ENCODE measurements around the gene CERS2.

Gene CERS2, protein sequence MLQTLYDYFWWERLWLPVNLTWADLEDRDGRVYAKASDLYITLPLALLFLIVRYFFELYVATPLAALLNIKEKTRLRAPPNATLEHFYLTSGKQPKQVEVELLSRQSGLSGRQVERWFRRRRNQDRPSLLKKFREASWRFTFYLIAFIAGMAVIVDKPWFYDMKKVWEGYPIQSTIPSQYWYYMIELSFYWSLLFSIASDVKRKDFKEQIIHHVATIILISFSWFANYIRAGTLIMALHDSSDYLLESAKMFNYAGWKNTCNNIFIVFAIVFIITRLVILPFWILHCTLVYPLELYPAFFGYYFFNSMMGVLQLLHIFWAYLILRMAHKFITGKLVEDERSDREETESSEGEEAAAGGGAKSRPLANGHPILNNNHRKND

DNA sequence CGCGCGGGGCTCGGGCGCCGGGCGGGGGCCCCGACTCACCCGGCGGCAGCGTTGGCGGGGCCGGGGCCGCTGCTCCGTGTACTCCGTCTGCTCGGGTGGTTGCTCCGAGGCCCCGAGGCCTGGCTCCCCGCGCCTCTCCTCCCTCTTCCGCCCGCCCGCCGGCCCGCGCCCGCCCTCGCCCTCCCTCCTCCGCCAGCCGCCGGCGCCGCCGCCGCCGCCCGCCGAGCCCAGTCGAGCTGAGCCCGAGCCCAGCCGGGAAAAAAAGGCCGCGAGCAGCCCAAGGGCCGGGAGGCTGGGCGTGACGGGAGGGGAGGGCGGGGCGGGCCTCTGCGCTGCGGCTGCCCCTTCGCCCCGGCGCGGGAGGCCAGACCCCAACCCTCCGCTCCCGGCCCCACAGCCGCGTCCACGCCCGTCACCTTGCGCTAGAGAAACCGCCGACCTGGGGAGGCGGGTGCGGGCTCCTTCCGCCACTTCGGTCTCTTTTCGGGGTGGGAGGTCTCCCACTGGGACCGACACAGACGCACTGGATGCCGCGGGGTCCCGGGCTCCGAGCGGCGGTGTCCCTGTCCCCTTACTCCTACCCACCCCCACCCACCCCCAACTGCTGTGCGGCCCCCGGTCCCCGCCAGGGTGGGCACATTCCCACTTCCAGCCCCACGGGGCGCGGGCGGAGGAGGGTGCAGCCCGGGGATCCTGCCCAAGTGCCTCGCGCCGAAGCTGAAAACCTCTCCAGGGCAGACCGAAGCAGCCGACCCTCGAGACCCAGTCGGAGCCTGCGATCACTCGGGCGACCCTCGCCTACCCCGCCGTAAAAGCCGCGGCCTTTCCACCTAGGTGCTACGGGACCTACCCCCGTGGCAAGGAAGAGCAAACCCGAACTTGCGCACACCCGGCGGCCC lies at the start of gene CERS2:
Gene CERS2 (minus strand): TSS at position 256 of the 899 bp plus-strand sequence. CDS start 5,745 bp downstream, outside the sequence.
- no peak for DNase-seq (ENCODE audit: low read depth, low spot score)

DNA sequence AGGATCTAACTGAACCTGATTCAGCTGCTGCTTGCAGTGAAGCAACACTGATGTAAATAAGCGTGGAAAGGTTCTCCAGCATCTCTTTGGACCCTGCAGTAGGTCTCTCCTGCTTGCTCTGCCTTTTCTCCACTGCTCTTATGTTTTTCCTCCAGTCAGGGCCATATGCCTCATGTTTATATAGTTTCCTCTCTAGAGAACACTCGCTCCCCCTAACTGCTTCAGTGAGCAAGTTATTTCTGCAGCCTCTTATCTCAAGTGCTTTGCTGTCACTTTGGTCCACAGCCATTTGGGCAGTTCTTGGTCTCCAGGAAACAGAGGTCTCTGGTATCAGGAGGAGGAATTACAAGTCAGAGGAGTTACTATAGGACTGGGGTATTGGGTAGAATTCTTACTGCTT lies 38.9 kb upstream of the CERS2 start:
- no peak for DNase-seq (ENCODE audit: low read depth, low spot score)

DNA sequence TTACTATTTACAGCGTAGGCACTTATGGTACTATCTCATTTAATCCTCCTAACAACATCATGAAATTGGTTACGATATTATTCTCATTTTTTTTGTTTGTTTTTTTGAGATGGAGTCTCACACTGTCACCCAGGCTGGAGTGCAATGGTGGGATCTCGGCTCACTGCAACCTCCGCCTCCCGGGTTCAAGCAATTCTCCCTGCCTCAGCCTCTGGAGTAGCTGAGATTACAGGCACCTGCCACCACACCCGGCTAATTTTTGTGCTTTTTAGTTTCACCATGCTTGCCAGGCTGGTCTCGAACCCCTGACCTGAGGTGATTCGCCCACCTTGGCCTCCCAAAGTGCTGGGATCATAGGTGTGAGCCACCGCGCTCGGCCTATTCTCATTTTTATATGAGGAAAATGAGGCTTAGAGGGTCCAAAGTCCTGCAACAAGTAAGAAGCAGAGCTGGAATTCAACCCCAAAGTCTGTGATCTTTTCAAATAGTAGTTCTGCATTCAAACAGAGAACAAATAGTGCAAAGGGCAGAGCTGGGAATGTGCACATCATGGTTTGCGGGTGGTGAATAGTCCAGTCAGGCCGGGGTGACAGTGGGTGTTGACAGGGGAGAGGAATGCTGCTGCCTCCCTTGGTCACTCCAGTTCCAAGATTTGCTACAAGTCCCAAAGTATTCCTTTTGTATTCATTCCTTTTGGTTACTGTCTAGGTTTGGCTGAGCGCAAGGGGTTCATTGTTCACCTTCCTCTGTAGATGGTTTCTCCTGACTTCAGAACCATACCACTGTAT lies 38.2 kb upstream of the CERS2 start:
- DNase-seq (ENCODE audit: low read depth, low spot score) = no peak

DNA sequence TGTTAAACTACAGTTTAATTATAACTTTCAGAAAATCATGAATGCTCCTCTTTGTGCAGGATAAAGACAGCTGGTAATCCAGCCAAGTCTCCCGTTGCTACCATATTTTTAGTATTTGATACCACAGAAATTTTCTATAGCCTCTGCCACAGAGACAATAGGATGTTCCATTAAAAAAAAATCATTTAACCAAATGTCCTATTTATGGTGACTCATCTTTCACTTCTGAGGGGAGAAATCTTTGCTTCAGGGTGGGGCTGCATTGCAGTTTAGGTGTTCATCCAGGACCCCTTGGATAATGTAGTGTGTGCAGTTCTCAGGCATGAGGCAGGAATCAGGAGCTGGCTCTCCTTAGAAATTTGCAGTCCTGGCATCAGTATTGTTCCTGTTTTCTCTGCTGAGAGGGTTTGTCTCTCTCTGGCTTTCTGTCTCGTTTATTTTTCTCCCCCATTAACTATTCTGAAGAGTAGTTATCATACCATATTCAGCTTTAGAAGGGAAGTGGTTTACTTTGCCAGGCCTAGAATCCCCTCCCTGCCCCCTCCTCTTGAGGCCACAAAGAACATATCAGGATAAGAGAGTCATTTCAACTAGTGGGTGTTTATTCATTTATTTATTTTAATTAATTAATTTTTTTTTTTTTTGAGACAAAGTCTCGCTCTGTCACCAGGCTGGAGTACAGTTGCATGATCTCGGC lies 36.7 kb upstream of the CERS2 start:
- DNase-seq (ENCODE audit: low read depth, low spot score) = no peak

DNA sequence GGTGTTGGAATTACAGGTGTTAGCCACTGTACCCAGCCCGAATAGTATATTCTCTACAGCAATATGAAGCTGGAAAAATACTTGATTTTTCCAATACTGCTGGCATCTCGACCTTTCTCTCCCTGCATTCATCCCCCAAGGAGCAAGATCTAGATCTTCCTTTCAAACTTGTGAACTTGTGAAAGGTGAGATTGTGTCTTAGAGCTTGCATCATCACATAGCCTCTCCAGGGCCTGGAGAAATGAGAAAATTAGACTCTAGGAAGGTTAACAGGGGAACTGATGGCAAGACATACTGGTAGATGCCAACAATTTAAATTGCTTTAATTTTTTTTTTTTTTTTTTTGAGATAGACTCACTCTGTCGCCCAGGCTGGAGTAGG lies 35.7 kb upstream of the CERS2 start:
- DNase-seq (ENCODE audit: low read depth, low spot score) = no peak

DNA sequence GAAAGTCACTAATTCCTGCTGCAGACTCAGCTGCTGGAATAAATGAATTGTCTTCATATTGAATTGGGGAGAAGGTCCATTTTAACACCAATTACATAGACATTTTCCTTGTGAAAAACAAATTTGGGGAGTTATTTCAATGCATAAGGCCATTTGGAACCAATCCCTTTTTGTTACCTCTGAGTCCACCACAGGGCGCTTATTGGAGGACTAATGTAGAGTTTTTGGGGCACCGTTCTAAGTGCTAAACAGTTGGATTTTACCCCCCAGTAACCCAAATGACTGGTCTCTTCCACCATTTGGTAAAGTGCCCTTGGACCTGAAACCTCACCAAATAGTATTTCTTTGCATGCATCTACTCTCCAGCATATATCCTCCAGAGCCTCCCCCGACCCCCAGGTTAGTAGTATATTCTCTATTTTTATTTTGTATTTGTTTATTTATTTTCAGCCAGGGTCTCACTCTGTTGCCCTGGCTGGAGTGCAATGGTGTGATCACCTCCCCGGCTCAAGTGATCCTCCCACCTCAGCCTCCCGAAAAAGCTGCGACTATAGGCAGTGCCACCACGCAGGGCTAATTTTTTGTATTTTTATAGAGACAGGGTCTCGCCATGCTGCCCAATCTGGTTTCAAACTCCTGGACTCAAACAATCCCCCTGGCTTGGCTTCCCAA lies 35.2 kb upstream of the CERS2 start:
- DNase-seq (ENCODE audit: low read depth, low spot score) = no peak

DNA sequence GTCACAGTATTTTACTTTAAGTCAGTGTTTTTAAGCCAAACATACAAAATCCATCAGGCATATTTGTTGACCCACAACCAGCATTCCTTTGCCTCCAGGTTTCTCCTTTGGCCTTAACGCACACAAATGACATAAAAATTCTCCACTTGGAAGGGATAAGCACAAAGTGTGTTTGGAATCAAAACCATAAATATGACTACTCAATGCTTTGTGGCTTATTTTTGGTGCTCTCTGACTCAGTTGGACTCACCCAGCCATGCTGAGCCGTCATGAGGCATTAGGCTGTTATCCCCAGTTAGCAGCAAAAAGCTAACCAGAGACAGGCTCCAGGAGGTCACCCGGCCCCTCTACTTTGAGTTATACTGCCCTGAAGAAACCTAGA lies 34.6 kb upstream of the CERS2 start:
- no peak for DNase-seq (ENCODE audit: low read depth, low spot score)

DNA sequence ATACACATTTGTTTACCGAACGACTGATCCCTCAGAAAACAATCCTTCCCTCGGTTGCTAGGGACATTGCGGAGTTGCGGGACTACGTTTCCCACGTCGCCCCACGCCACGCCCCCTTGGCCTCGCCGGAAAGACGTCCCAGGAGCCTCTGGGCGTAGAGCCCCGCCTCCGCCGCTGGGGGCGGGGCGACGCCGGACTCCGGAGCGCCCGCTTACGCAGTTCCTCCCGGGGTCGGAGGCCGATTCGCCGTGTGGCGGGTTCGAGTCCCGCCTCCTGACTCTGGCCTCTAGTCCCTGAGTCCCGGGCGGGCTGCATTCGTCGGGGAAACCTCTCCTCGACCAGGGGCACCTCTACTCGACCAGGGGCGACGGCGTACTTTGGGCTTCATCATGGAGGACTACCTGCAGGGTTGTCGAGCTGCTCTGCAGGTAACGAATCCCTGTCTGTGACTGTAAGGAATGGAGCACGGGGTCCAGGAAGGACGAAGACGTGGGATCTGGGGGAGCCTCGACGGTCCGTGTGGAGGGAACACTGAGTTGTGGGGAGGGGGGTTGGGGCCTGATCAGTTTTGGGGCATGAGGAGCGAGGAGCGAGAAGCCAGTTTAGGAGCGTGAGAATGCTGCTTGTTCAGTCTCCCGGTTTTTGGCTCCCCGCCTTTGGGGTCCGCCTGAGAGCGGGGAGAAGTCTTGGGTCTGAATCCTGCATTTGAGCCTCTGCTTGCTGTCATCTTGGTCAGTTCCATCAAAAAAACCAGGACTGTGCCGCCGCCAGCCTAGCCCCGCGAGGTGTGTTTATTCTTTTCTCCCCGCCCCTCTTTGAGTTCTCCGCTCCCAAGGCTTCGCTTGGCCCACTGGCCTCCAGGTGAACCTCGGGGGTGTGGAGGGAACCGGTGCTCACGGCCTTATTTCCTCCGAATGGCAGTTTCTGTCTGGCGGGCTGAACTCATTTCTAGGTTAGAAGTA lies 33.9 kb upstream of the CERS2 start, which contains the start of gene PRUNE1:
Gene PRUNE1 (plus strand): TSS at position 206 of the 962 bp plus-strand sequence. CDS start 184 bp downstream, at position 390.
- DNase-seq (ENCODE audit: low read depth, low spot score) = peak; percentile 70

DNA sequence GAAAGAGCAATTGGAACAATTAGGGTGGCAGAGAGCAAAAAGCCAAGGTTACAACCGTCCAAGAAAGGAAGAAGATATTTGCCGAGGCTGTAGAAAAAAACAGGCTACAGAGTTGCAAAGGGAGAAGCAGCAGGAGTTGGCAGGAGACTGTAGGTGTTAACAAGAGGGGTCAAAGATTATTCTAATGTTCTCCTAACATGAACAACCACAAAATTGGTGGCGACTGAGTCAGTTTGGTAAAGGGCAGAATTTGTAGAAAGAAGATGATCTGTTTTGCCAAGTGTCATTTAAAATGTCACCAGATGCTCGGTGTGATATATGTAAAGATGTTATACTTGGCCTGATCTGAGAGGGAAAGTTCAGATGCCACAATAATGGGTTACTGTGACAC lies 33.2 kb upstream of the CERS2 start:
- DNase-seq (ENCODE audit: low read depth, low spot score) = no peak

DNA sequence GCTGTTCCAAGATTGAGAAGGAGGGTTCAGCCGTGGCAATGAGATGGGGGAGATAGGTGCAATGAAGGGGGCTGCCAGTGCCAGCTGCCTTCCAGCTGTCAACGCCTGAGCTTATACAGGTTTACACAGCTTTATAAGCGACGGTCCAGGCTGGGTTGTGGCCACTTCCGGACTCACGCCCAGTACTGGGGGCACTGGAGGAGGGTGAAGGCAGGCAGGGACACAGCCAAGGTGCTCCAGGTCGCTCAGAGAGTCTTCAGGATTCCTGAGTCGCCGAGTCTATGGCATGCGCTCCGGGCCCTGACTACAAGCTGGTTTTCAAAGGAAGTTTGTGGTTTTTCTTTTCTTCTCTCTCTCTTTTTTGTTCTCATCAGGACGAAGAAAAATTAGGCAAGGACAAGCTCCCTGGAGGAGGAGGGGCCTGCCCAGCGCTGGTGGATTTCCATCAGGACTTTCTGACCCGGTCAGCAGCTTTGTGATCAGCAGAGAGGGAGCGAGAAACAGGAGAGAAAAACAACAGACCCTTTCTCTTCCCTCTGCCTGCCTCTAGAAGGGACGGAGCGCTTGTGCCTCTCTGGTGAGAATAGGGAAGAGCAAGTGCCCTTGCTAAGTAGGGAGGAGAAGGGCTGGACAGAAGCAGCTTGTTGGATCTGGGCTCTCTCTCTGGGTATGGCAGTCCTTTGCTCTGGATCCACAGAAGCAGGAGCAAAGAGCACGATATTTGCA lies 31.9 kb upstream of the CERS2 start, which contains the start of gene MINDY1:
Gene MINDY1 (minus strand): TSS at position 576 of the 726 bp plus-strand sequence. CDS start 4,285 bp downstream, outside the sequence.
- DNase-seq (ENCODE audit: low read depth, low spot score) = peak; percentile 68

DNA sequence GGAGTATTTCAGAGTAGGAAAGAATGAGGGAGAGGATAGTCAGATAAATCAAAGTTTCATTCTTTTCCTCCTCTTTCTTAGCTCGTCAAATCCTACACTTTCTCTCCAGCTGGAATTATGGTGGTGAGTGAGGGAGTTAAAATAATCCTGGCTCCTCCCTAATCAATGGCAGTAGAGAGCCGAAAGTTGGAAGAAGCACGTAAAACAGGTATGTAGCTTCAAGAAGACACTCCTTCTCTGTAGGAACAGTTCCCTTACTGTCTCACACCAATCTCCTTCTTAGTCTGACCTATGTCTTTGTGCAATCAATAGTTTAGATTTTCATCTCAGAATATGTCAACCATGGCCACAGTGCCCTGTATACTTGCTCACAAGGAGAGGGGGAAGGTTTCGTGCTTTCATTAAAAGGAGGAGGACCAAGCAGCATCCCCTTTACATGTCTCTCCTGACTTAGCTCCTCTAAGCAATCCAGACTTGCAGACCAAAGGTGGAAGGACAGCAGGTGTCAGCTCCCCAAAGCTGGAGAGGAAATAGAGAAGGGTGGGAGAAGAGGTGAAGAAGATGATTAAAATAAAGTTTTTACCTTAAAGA lies 31.2 kb upstream of the CERS2 start:
- DNase-seq (ENCODE audit: low read depth, low spot score) = no peak

DNA sequence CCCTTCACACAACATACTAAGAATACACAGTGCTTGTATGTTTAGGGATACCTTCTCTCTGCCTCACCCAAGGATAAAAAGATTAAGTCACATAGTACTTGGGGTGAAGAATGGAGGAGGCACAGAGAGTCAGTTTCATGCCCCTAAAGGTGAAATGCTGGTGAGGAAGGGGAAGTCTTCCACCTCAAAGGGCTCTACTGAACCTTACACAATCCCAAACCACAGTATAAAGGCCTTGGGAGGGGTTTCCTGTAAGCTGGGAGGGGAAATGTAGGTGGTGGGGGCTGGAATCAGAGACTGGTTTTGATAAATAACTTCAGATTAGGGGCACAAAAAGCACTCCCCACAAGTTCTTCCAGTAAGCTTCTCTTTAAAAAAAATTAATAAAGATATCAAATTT lies 28.5 kb upstream of the CERS2 start:
- DNase-seq (ENCODE audit: low read depth, low spot score) = no peak

DNA sequence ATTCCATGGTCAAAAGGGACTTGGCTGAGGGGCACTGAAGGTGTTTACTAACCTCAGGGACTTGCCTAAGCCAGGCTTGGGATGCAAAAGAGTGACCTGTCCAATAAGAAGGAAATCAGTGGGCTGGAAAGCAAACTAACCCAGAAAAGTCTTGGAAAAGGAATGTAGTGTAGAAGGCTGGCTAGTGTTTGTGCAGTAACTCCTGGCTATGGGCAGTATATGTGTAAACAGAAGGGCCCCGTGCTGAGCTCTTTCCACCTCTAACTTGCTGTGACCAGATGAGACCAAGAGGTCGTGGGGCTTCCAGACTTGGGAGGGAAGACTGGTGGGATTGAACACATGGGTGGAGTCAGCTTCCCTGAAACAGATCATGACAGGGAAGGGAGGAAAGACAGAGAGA lies 28.0 kb upstream of the CERS2 start:
- DNase-seq (ENCODE audit: low read depth, low spot score) = no peak

DNA sequence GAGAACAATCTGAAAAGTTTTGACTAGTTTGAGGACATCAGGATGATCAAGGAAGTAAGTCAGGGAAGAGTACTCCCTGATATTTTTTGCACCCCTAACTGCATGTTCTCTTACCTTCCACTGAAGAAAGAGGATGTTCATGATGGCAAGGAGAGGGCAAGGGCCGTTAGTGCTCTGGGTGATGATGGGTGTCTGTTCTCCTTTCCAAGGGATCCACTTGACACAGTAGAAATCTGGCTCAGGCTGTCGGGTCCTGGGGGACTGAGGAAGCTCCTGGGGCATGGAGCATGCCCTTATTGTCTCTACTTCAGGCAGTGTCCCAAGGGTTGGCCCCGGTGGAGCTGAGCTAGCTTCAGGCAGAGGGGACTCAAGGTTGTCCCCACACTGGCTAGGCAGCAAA lies 27.4 kb upstream of the CERS2 start:
- DNase-seq (ENCODE audit: low read depth, low spot score) = no peak

DNA sequence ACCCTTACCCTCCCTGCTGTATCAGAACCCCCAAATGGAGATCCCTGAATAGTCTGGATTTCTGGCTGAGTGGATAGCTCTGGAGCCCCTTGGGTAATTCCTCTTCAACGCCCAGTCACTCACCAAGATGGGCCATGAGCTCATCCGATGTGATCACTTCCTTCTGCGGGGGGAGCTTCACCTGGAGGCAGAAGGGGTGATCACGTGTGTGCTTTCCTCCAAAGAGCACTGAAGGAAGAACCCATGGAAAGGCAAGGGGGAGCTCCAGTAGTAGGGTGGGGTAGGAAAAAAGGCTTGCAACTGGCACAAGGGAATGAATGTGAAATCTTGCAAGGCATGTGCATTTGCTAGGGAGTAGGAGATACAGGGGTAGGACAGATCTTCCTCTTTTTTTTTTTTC lies 27.0 kb upstream of the CERS2 start:
- no peak for DNase-seq (ENCODE audit: low read depth, low spot score)

DNA sequence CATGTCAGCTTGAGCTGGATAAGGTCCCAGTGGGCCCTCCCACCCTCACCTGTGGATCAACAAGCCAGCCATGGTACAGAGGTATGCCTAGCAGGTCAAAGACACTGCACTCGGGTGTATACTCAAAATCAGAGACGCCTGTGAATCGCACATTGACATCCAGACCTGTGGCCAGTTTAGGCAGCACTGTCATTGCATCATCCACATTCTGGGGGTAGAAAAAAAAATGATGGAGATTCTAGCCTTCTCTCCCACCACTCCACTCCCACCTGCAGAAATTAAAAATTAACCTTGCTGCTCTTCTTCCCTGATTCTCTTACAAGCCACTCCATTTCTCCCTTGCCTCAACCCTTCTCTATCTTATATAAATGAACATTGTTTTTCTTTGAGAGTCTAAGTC lies 25.8 kb upstream of the CERS2 start:
- DNase-seq (ENCODE audit: low read depth, low spot score) = no peak

DNA sequence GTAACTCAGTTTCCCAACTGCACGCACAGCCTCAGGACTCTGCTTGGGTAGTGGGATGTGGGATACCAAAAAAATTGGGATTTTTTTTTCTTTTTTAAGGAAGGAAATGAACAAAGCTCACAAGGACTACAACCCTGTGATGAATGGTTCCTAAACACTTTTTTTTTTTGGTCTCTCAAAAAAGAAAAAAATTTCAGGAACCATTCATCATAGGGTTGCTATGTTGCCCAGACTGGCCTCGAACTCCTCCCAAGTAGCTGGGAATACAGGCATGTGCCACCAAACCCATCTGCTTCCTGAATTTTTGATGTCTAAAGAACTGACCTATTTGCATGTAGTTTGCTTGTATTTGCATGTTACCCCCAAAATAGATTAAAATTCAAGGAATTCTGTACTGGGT lies 25.3 kb upstream of the CERS2 start:
- DNase-seq (ENCODE audit: low read depth, low spot score) = no peak

DNA sequence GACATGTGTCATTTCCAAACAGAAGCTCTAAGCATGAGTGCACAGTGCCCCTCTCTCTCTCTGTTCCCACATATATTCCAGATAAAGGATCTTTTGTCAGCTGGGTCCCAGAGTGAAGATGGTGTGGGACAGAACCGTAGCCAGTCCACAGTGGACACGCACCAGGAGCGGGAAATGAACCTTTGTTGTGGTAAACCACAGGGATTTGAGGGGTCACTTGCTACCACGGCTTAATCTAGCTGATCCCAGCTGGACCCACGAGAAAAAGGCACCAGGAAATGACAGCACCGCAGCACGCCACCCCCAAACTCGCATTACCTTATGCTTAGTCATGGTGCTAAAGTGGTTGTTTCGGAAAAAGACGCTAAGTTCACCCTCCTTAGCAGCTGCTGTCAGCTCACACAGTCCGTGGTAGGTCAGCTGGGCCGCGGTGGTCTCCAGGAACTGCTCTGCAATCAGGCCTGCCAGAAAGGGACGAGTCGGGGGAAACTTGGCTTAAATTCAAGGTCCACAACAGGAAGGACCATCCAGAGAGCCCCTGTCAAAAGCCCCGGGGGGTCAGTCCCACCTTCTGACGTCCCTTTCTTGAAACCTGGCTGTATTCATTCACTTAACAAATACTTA lies 24.5 kb upstream of the CERS2 start:
- no peak for DNase-seq (ENCODE audit: low read depth, low spot score)

All from iPS DF 19.7 (cell line).